K562 (cell line): ENCODE results near the gene FLAD1. TPM values are rescaled to one million over a fixed set of nuclear protein-coding genes. Genes with fewer than 3 reads are reported as not detected.

Experiments used
- ADNP ChIP-seq: fragments of 200-800 bp; sonication (Bioruptor generic); IDR thresholded peaks from 2 replicates; pipeline ENCODE4 v1.6.1; 2016; ENCODE audit warnings: missing genetic modification characterization, missing compliant biosample characterization
- BRF1 ChIP-seq: IDR thresholded peaks from 3 replicates; pipeline ENCODE4 v1.6.1; 2011; ENCODE audit warnings: borderline replicate concordance, mild to moderate bottlenecking; ENCODE audit not compliant: insufficient read length; ENCODE audit errors: extremely low read depth
- BRF2 ChIP-seq: IDR thresholded peaks from 3 replicates; pipeline ENCODE4 v1.6.1; 2011; ENCODE audit warnings: borderline replicate concordance, mild to moderate bottlenecking; ENCODE audit not compliant: insufficient read length, insufficient read depth
- CREB3L1 ChIP-seq: fragments of 450-650 bp; IDR thresholded peaks from 2 replicates; pipeline ENCODE4 v1.6.1; 2014; ENCODE audit warnings: low read depth, mild to moderate bottlenecking, moderate library complexity, borderline replicate concordance
- DMBX1 ChIP-seq: fragments of 250-450 bp; sonication (Bioruptor Pico); IDR thresholded peaks from 2 replicates; pipeline ENCODE4 v1.8.0; 2022; ENCODE audit warnings: inconsistent platforms, mild to moderate bottlenecking, moderate library complexity, borderline replicate concordance
- GTF2B ChIP-seq: IDR thresholded peaks from 2 replicates; pipeline ENCODE4 v1.6.1; 2011; ENCODE audit not compliant: insufficient read length; ENCODE audit errors: extremely low read depth
- KDM5B ChIP-seq: fragments of 200-600 bp; sonication (generic); IDR thresholded peaks from 2 replicates; pipeline ENCODE4 v1.6.1; 2012; ENCODE audit warnings: low read depth, mild to moderate bottlenecking, moderate library complexity, low read length, control low read depth, inconsistent platforms; ENCODE audit not compliant: insufficient replicate concordance
- KHSRP ChIP-seq: fragments of 450-650 bp; IDR thresholded peaks from 2 replicates; pipeline ENCODE4 v1.6.1; 2017
- KLF16 ChIP-seq: IDR thresholded peaks from 2 replicates; pipeline ENCODE4 v1.6.1; 2016; ENCODE audit warnings: antibody characterized with exemption
- MAZ ChIP-seq, 2 experiments: fragments of 450-650 bp in 1 of 2; sonication (generic) in 1 of 2; formaldehyde crosslinking; IDR thresholded peaks in 1 of 2; conservative IDR thresholded peaks in 1 of 2; 2 replicates each; pipeline versions ENCODE4 v1.4.0 to v1.5.0; 2020; ENCODE audit warnings: mild to moderate bottlenecking in 1 of 2, missing genetic modification reagents in 1 of 2
- NCOR1 ChIP-seq: fragments of 450-650 bp; IDR thresholded peaks from 2 replicates; pipeline ENCODE4 v1.6.1; 2016; ENCODE audit warnings: mild to moderate bottlenecking, moderate library complexity
- NR2C1 ChIP-seq, 2 experiments: fragments of 450-650 bp; IDR thresholded peaks; 2 replicates each; pipeline ENCODE4 v1.6.1; 2017; ENCODE audit warnings: mild to moderate bottlenecking in 2 of 2, antibody characterized with exemption in 1 of 2, inconsistent platforms in 1 of 2, missing compliant biosample characterization in 1 of 2, missing genetic modification characterization in 1 of 2
- PCBP1 ChIP-seq: fragments of 200-400 bp; formaldehyde crosslinking; IDR thresholded peaks from 2 replicates; pipeline ENCODE4 v1.6.1; 2018; ENCODE audit warnings: mild to moderate bottlenecking, low read depth, low read length; ENCODE audit not compliant: poor library complexity, severe bottlenecking
- PCBP2 ChIP-seq: fragments of 200-400 bp; formaldehyde crosslinking; IDR thresholded peaks from 2 replicates; pipeline ENCODE4 v1.6.1; 2018; ENCODE audit warnings: low read length, low read depth, mild to moderate bottlenecking, moderate library complexity; ENCODE audit not compliant: poor library complexity, severe bottlenecking
- SMARCA5 ChIP-seq: fragments of 450-650 bp; IDR thresholded peaks from 2 replicates; pipeline ENCODE4 v1.6.1; 2016
- SNRNP70 ChIP-seq: fragments of 200-400 bp; formaldehyde crosslinking; optimal IDR thresholded peaks from 2 replicates; pipeline ENCODE3; 2017; ENCODE audit warnings: low read depth, low read length
- TAF1 ChIP-seq: IDR thresholded peaks from 2 replicates; pipeline ENCODE4 v1.6.1; 2011; ENCODE audit warnings: mild to moderate bottlenecking, low read length, moderate library complexity; ENCODE audit not compliant: insufficient read depth, control insufficient read depth, severe bottlenecking; ENCODE audit errors: extremely low read depth
- TEAD4 ChIP-seq, 2 experiments: sonication (generic) in 1 of 2; formaldehyde crosslinking in 1 of 2; IDR thresholded peaks; 2 replicates each; pipeline versions ENCODE4 v1.6.1 to v1.8.0; 2012 to 2022; ENCODE audit warnings: borderline replicate concordance in 1 of 2, inconsistent platforms in 1 of 2, low read length in 1 of 2, mild to moderate bottlenecking in 1 of 2, missing genetic modification reagents in 1 of 2
- TRIM25 ChIP-seq: fragments of 450-650 bp; IDR thresholded peaks from 2 replicates; pipeline ENCODE4 v1.7.0; 2016; ENCODE audit warnings: borderline replicate concordance
- ZC3H8 ChIP-seq: fragments of 450-650 bp; IDR thresholded peaks from 2 replicates; pipeline ENCODE4 v1.6.1; 2017
- ZEB2 ChIP-seq: fragments of 450-650 bp; IDR thresholded peaks from 2 replicates; pipeline ENCODE4 v1.6.1; 2016
- ZFPM2 ChIP-seq: fragments of 250-450 bp; sonication (Bioruptor Pico); IDR thresholded peaks from 2 replicates; pipeline ENCODE4 v1.5.1; 2022; ENCODE audit warnings: mild to moderate bottlenecking
- ZSCAN32 ChIP-seq: fragments of 450-650 bp; formaldehyde crosslinking; IDR thresholded peaks from 2 replicates; pipeline ENCODE4 v1.4.0; 2020; ENCODE audit warnings: mild to moderate bottlenecking, moderate library complexity
- polyA plus RNA-seq, 8 experiments: library from polyadenylated mRNA; depleted of rRNA in 4 of 8; stranded (reverse) in 5 of 8; unstranded in 3 of 8; fragments of >200 nt; fragmentation: Nextera tagmentation in 2 of 8; fragmentation: Illumina TruSeq in 1 of 8; extraction: Ambion mirVana in 2 of 8; extraction: Trizol in 1 of 8; gene quantifications; 2 replicates each; pipeline versions ENCODE4 v1.2.1 to v1.2.3, GENCODE V29; 2011 to 2014; ENCODE audit warnings: inconsistent platforms in 1 of 8, missing spikeins in 1 of 8
- total RNA-seq, 7 experiments: library from RNA; depleted of rRNA in 6 of 7; stranded (reverse); fragments of >200 nt in 6 of 7; fragmentation: Illumina TruSeq in 2 of 7; extraction: Trizol in 2 of 7; gene quantifications; 2 replicates each; pipeline versions ENCODE4 v1.2.1 to v1.2.3, GENCODE V29; 2011 to 2021; ENCODE audit warnings: low replicate concordance in 1 of 7

Gene FLAD1
- total and polyA plus RNA-seq, 9 of the 15 experiments (the other 6 are each of a cell fraction or from before 2014, with no cell fraction given), result 24.9 to 85.8 (median 67.0) TPM

GRCh38 chr1:154973344-154974101 is 9.6 kb upstream of the FLAD1 start (continued):
- TF ChIP-seq BRF2 (no peak), KHSRP (no peak), ZEB2 (no peak; the same call in 1 of the 2 replicates), KLF16 (no peak), ZSCAN32 (CRISPR knock-in tag) (no peak), TRIM25 (peak; percentile 70; the same call in 1 of the 2 replicates), MAZ (CRISPR knock-in tag; conservative IDR thresholded peaks at IDR 0.05 in 1 of 2, IDR thresholded peaks at IDR 0.05 in 1 of 2) (peak in 1 of 2 experiments; percentile 37; a peak in 1 of 4 replicates), PCBP1 (no peak), DMBX1 (CRISPR knock-in tag) (no peak), KDM5B (peak; percentile 27), SMARCA5 (no peak), SNRNP70 (no peak), PCBP2 (no peak), ZC3H8 (no peak), TEAD4 (IDR thresholded peaks at IDR 0.05; ENCODE audit: low read length) (no peak), TEAD4 (CRISPR knock-in tag; IDR thresholded peaks at IDR 0.05; ENCODE audit: borderline replicate concordance) (no peak), BRF1 (no peak), NR2C1 (IDR thresholded peaks at IDR 0.05) (no peak), NR2C1 (tag; IDR thresholded peaks at IDR 0.05) (no peak), ZFPM2 (CRISPR knock-in tag) (no peak), GTF2B (no peak), NCOR1 (peak; percentile 68), TAF1 (peak; percentile 72), CREB3L1 (peak; percentile 21; the same call in 1 of the 2 replicates), ADNP (tag) (no peak)
